Eye (tissue), 1 donor: ENCODE data around the gene SOX14.

Source experiments
- DNase-seq: peaks from one replicate; pipeline ENCODE4 v3.0.0-alpha.2; 2015

The SOX14 gene

DNA sequence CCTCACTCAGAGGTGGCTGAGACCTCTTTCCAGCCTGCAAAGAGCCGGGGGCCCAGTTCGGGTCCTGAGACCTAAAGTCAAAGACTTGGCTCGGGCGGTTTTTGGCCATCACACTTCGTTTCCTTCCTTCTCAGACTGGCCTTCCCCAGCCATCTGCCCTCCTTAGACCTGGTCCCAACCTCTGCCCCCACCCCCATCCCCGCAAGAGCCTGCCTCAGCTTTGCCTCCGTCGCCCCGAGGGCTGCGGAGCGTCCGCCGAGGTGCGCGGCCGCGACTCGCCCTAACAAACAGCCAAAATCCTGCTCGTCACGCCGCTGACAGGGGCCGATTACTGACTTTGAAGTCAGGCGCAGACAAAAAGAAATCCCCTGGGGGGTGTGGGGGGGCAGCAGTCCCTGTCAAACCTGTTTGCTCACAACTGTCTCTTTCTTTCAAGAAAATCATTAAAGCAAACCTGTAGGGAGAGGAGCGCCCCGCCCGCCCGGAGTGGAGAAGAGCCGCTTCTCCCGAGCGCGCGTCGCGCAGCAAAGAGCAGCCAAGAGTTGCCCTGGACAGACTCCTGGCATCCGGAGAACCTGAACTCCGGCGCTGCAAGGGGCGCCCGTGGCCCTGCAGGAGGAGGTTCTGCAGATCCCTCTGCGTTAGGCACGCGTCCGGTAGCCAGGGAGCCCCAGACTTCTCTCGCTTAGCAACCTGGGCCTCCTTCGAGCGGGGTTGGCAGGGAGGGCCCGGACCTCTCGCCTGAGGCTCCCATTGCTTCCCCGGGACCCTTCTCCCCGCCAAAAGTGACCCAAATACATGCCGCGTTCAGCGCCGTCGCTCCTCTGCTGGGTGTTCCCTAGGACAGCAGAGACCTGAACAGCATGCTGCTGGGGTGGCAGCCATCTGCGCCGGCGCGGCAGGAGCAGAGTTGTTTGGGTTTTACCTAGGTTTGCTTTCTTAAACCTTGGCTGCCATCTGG lies 4.5 kb downstream of the SOX14 start:
- DNase-seq = peak; percentile 74

DNA sequence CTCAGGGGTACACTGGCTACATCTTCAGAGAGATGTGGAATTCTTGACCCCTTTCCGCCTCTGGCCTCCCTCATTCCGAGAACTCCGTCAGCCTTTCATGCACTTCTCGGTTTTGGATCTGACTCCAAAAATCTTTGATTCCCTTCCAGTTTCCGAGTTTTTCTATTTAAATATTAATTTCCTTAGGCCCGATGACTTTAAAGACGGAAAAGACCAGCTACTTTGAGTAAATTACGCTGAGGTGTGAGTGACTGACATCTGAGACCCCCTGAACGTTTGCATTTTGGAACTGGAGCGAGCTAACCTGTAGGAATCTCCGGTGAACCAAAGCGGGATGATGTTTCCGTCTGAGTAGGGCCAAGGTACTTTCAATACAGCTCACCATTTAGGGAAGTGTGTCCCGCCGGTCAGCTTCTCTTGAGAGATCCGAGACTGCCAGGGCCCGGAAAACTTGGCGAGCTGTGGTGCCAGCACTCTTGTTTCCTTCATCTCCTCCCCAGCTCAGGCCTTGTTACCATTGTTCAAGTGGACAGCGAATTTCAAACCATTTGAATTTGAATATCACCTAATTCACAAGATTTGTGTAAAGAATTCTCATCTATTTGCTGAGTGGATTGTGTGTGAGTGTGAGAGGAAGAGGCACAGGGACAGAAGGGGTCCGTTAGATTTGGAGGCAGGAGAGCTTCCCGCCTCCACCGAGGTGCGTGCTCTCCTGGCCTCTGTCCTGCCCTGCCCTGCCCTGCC lies 5.4 kb downstream of the SOX14 start:
- peak; percentile 54 for DNase-seq

DNA sequence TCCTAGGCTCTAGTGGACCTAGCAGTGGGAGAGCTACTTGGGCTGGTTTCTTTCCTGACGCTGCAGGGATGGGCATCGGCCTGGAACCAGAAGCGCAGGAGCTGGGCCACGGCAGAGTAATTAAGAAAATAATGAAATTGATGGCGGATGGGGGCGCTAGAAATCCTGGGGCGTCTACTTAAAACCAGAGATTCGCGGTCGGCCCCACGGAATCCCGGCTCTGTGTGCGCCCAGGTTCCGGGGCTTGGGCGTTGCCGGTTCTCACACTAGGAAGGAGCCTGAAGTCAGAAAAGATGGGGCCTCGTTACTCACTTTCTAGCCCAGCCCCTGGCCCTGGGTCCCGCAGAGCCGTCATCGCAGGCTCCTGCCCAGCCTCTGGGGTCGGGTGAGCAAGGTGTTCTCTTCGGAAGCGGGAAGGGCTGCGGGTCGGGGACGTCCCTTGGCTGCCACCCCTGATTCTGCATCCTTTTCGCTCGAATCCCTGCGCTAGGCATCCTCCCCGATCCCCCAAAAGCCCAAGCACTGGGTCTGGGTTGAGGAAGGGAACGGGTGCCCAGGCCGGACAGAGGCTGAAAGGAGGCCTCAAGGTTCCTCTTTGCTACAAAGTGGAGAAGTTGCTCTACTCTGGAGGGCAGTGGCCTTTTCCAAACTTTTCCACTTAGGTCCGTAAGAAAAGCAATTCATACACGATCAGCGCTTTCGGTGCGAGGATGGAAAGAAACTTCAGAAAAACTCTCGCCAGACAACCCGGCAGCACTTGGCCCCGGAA lies 6.1 kb downstream of the SOX14 start:
- peak; percentile 53 for DNase-seq

DNA sequence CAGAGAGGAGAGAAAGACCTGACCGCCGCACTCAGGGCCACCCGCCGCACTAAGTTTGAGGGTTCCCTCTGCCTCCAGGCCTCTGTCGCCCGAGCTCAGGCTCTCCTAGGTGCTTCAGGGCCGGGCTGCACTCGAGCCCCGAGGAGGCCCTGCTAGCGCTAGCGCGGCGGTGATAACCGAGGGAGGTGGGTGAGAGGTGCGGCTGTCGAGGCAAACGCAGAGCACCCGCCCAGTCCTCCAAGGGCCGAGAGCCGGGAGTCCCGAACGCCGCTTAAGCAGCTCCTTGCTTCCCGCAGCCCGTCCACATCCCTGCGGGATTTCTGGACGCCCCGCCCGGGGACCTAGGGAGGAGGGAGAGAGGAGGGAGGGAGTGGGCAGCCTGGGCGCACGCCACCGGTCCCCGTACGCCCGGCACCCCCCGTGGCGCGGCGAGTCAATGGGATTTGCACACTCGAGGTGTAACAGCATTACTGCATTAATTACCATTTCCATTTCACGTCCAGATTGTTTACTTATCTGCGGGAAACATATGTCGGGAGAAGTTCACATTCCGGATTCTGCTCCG lies 6.8 kb downstream of the SOX14 start:
- DNase-seq = peak; percentile 72

DNA sequence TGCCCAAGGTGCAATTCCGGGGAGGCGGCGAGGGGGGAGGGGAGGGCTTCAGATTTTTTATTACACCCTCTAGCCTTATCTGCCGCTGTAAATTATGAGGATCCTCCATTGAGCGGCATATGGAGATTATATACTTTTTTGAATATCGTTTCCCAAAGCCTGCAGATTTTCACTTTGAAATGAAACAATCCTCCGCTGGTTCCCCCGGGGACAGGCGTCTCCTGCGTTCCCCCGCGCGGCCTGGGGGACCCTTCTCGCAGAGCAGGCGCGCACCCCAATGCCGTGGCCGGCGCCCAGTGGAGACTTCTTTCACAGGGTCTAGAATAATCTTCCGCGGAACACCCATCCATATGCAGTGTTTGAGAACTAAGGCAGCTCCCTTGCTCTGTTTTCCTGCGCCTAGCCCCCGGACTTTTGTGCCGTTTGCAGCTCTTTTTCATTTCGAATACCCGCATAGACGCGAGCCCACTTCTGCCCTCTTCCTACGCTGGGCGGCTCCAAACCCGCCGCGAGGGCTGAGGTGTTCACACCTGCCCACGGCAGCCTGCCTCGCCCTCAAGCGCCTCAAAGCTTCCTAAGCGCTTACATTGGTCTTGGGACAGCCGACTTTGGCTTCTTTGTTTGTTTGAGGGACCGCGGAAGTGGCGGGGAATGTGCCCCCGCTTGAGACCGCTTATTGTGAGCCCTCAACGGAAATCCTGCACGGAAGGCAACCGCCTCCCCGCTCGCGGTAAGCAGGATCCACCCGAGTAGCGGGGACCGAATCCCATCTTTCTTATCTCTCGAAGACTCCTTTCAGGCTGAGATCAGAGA lies 7.5 kb downstream of the SOX14 start:
- peak; percentile 76 for DNase-seq

GRCh38 chr3:137772214-137772955 lies 8.3 kb downstream of the SOX14 start:
- DNase-seq = peak; percentile 52

GRCh38 chr3:137778941-137779340 lies 14.8 kb downstream of the SOX14 start:
- DNase-seq = no peak

- no peak for DNase-seq
These were observed 23.4 kb downstream of the SOX14 start for GRCh38 chr3:137787529-137787928.

- DNase-seq = no peak
These were observed 25.1 kb downstream of the SOX14 start for GRCh38 chr3:137789236-137789635.

GRCh38 chr3:137792626-137793271 lies 28.6 kb downstream of the SOX14 start:
- DNase-seq = peak; percentile 59

DNA sequence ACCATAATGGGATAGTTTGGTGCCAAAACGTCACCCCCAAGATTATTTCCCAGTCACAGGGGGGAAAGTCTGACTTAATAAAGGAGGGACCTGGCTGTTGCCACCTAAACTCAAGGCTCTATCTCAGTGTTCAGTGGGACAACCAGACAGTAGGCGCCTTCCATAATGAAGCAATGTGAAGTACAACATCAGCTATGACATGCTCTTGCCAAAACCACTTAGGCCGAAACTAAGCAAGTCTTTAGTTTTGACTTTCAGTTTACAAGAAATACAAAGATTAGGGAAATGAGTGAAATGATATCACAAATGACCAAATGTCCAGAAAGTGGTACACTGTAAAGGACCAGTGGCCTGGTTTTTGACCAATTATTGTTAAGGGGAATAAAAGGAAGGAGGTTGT lies 32.9 kb downstream of the SOX14 start:
- no peak for DNase-seq

DNA sequence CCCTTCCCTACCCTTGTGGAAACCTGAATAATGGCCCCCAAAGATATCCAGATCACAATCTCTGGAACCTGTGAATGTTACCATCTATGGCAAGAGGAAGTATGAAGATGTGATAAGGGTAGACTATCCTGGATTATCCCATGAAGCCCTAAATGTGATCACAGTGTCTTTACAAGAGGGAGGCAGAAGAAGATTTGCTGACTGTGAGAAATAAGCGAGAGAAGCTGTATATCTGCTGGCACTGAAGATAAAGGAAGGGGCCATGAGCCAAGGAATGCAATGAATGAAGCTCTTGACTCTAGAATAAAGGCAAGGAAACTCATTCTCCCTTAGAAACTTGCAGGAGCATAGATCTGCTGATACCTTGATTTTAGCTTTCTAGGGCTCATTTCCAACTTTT lies 39.1 kb downstream of the SOX14 start:
- no peak for DNase-seq

- peak; percentile 41 for DNase-seq
These were observed 43.9 kb downstream of the SOX14 start for GRCh38 chr3:137807998-137808397.

DNA sequence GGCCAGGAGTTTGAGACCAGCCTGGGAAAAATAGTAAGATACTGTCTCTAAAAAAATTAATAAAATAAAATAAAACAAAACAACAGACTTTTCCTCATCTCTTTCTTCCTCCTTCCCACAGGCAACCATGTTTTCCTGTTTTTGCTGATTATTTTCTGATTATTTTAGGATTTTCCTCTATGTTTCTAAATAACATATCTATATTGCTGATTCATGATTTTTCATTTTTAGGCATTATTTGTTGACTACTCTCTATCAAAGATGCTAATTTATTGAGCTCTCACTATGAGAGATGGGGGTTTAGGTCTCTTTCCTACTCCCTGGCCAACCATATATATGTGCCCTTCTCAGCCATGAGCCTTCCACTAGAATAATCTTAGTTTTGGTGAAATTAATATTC lies 45.4 kb downstream of the SOX14 start:
- DNase-seq = no peak

GRCh38 chr3:137812023-137812422 lies 47.9 kb downstream of the SOX14 start:
- DNase-seq = no peak

- DNase-seq = no peak
These were observed 51.1 kb downstream of the SOX14 start for GRCh38 chr3:137815251-137815650.
